ENCODE results near the gene NELL1. TPM values are rescaled to one million over a fixed set of nuclear protein-coding genes. Genes with fewer than 3 reads are reported as not detected.
A peak's percentile ranks its signal among the peaks of the same experiment; 100 is the strongest.

NELL1 gene
- total and polyA plus RNA-seq, 2 donors from 2014 or later: 0.31 to 14.8 TPM

DNA sequence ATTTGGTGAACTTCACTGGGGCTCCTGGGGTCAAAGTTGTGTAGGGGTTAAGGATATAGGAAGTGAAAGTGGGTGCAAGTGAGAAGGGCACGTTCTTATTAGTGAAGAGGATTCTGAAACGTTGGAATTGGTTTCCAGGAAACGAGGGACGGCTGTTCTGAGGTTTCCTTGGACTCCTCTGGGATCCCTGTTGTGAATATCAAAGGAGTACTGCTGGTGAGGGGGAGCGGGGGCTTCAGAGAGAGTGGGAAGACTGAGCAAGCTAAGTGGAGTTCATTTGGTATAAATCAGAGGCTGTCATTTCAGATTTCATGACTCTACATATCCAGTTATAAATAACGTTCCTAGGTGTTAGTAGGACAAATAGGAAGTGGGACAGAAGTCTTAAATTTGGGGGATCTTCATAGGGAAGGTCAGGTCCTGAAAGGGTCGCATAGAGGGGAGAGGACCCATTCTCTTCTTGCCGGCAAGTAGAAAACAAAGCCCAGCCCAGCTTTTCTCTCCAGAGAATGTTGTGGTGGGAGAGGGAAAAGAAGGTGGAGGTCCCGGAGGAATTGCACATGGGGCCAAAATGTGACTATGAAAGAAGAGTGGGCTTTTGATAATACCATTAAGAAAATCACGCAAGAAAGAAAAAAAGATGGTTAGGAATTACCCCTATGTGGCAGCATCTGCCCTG lies 1.1 kb upstream of the NELL1 start:
- no peak for FAIRE-seq

DNA sequence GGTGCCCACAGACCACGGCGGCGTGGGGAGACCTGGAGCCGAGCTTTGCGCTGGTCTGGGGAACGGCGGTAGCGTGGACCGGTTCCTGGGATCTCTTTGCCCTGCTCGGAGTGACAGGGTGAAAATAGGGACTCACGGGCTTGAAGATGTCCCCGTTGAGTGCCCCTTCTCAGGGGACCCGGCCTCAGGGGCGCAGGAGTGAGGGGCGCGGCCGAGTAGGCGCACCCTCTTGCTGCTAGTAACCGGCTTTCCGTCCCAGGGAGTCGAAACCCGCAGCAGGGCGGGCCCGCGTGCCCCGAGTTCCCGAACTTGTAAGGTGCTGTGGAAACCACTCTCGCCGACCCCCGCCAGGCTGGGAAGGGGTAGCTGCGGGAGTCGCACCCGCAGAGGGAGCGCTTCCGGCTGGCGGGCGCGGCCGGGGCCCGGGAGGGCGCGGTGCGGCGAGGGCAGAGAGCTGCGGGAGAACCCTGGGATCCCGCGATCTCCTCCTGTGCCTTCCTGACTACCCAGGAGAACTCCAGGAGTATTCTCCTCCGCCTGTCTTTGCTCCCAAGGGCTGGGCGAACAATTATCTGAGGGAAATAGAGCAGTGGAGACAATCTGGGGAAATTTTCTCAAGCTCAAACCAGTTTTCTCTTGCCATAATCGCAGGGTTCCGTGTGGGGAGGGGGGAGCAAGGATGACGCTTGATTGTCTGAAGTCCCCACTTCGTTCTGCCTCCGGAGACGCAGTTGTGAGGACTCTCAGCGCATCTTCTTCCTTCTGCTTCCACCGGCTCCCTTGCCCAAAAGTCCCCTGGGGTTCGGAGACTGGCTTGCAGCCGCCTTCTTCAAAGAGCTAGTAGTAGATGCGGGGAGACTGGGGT lies 666 bp downstream of the NELL1 start:
- H3K4me3 ChIP-seq (ENCODE audit: low read length in 3 of 3): peak overlapping the region; percentile 20 to 62 (median 61)
- DNase-seq: peak in 4 of 5 donors; percentile 18 to 70 (median 39)
- TF ChIP-seq, protein P1, sequence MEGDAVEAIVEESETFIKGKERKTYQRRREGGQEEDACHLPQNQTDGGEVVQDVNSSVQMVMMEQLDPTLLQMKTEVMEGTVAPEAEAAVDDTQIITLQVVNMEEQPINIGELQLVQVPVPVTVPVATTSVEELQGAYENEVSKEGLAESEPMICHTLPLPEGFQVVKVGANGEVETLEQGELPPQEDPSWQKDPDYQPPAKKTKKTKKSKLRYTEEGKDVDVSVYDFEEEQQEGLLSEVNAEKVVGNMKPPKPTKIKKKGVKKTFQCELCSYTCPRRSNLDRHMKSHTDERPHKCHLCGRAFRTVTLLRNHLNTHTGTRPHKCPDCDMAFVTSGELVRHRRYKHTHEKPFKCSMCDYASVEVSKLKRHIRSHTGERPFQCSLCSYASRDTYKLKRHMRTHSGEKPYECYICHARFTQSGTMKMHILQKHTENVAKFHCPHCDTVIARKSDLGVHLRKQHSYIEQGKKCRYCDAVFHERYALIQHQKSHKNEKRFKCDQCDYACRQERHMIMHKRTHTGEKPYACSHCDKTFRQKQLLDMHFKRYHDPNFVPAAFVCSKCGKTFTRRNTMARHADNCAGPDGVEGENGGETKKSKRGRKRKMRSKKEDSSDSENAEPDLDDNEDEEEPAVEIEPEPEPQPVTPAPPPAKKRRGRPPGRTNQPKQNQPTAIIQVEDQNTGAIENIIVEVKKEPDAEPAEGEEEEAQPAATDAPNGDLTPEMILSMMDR (IDR thresholded peaks at IDR 0.05; ENCODE audit: borderline replicate concordance, extremely low read depth, insufficient read depth): no peak
- intact Hi-C loops (cut with DNase I): no loop called here
- H3K4me1 ChIP-seq (ENCODE audit: control insufficient read depth in 2 of 3, insufficient read depth in 2 of 3, low read depth in 1 of 3, low read length in 3 of 3): peaks cover 0 to 6% (median 0%) of the 10 kb centered on the region in 3 donors
- peak overlapping the region in 1 of 3 donors; percentile 53 for H3K9ac ChIP-seq (ENCODE audit: low read length in 3 of 3)
- no peak for FAIRE-seq
- H3K27me3 ChIP-seq (ENCODE audit: control insufficient read depth, insufficient read depth, low read length): peaks cover 23% of the 10 kb centered on the region
- no peak overlapping the region for H3K27ac ChIP-seq (ENCODE audit: low read depth in 2 of 2, low read length in 2 of 2)
- H3K9me3 ChIP-seq (ENCODE audit: control insufficient read depth in 2 of 3, insufficient read depth in 1 of 3, low read length in 3 of 3): no peaks in the 10 kb centered on the region
- H3K36me3 ChIP-seq (ENCODE audit: control insufficient read depth in 2 of 3, insufficient read depth in 3 of 3, low read length in 3 of 3): no peaks in the 10 kb centered on the region

More for the DNA sequence above, 1.1 kb upstream of the NELL1 start:
- peaks cover 23% of the 10 kb centered on the region for H3K27me3 ChIP-seq (ENCODE audit: control insufficient read depth, insufficient read depth, low read length)
- H3K36me3 ChIP-seq (ENCODE audit: control insufficient read depth in 2 of 3, insufficient read depth in 3 of 3, low read length in 3 of 3): no peaks in the 10 kb centered on the region
- no peaks in the 10 kb centered on the region for H3K9me3 ChIP-seq (ENCODE audit: control insufficient read depth in 2 of 3, insufficient read depth in 1 of 3, low read length in 3 of 3)
- intact Hi-C loops (cut with DNase I): no loop called here
- TF ChIP-seq, protein P1 (IDR thresholded peaks at IDR 0.05; ENCODE audit: borderline replicate concordance, extremely low read depth, insufficient read depth): no peak
- no peak for DNase-seq
- H3K9ac ChIP-seq (ENCODE audit: low read length in 3 of 3): no peak overlapping the region
- H3K4me3 ChIP-seq (ENCODE audit: low read length in 3 of 3): peak overlapping the region in 1 of 3 donors; percentile 42
- no peak overlapping the region for H3K27ac ChIP-seq (ENCODE audit: low read depth in 2 of 2, low read length in 2 of 2)
- peaks cover 0 to 6% (median 0%) of the 10 kb centered on the region in 3 donors for H3K4me1 ChIP-seq (ENCODE audit: control insufficient read depth in 2 of 3, insufficient read depth in 2 of 3, low read depth in 1 of 3, low read length in 3 of 3)

DNA sequence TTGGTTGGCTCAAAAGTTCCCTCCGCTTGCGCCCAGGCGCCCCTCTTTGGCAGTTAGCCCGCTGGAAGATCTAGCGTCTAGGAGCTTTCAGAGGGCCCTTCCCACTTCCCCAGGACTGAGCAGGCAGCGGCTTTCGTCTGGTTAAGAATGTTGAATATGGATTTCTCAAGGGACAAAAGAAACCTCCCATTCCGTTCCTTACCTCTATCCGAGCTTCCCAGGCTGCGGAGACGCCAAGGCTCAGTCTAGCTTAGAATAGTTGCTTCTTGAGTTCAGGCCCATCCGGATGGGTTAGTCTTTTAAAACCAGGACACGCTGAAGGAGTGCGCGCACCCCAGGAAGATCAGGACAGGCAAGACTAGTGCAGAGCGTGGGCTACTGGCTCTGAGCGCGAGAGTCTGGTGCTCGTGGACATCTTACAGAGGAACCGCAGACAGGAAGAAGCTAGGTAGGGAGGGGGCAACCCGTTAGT lies 1.6 kb downstream of the NELL1 start:
- intact Hi-C loops (cut with DNase I): no loop called here
- peak overlapping the region in 2 of 3 donors; percentile 22 to 62 for H3K4me3 ChIP-seq (ENCODE audit: low read length in 3 of 3)
- no peak for FAIRE-seq
- H3K9me3 ChIP-seq (ENCODE audit: control insufficient read depth in 2 of 3, insufficient read depth in 1 of 3, low read length in 3 of 3): no peaks in the 10 kb centered on the region
- H3K4me1 ChIP-seq (ENCODE audit: control insufficient read depth in 2 of 3, insufficient read depth in 2 of 3, low read depth in 1 of 3, low read length in 3 of 3): peaks cover 0 to 6% (median 0%) of the 10 kb centered on the region in 3 donors
- H3K36me3 ChIP-seq (ENCODE audit: control insufficient read depth in 2 of 3, insufficient read depth in 3 of 3, low read length in 3 of 3): no peaks in the 10 kb centered on the region
- H3K27ac ChIP-seq (ENCODE audit: low read depth in 2 of 2, low read length in 2 of 2): no peak overlapping the region
- peak in 3 of 5 donors; percentile 4 to 45 (median 10) for DNase-seq
- H3K27me3 ChIP-seq (ENCODE audit: control insufficient read depth, insufficient read depth, low read length): peaks cover 23% of the 10 kb centered on the region
- H3K9ac ChIP-seq (ENCODE audit: low read length in 3 of 3): peak overlapping the region in 1 of 3 donors; percentile 53
- TF ChIP-seq, protein P1 (IDR thresholded peaks at IDR 0.05; ENCODE audit: borderline replicate concordance, extremely low read depth, insufficient read depth): no peak

All from kidney (tissue), 14 donors.